K562 (cell line): ENCODE results near the gene SLC22A23. TPM values are rescaled to one million over a fixed set of nuclear protein-coding genes. Genes with fewer than 3 reads are reported as not detected.

ENCODE experiments used
- ATAC-seq: fragments of 200-7000 bp; cut with Tn5 transposase; 3 replicates; pipeline ENCODE4 v1.9.1; 2020; ENCODE audit warnings: moderate library complexity
- BruUV-seq: library from RNA; stranded (reverse); fragments of 400-500 nt; replicated peaks from 2 replicates; lab custom pipeline; 2021; lab: Mats Ljungman, UMichigan
- CTCF ChIA-PET: fragments of 300-600 bp; formaldehyde crosslinking; extraction: SDS; loops from one replicate; lab custom pipeline; 2021; ENCODE audit warnings: low intra/inter-chr PET ratio; lab: Yijun Ruan, JAX
- POLR2A ChIA-PET: fragments of 300-600, 350-650 bp; sonication (Branson Sonifier 250); formaldehyde crosslinking; extraction: SDS; loops from one replicate; lab custom pipeline; 2021; ENCODE audit warnings: antibody characterized with exemption, inconsistent platforms; lab: Yijun Ruan, JAX
- DNase-seq, 4 experiments: peaks; one replicate each; pipeline versions ENCODE4 v3.0.0 to v3.0.0-alpha.2; 2011 to 2018; ENCODE audit warnings: low spot score in 3 of 4, mixed read lengths in 3 of 4; ENCODE audit errors: extremely low read depth in 1 of 4
- FAIRE-seq: peaks from 2 replicates; lab custom pipeline; 2011; peaks lifted over from hg19 to GRCh38; lab: Jason Lieb, UNC
- H2AFZ ChIP-seq: 2 replicates; pipeline ENCODE4 v1.6.0; 2011; ENCODE audit warnings: low read depth, low read length, control low read depth, inconsistent platforms
- H3K27ac ChIP-seq: fragments of 200-600 bp; 3 replicates; pipeline ENCODE4 v1.8.0; 2011; ENCODE audit warnings: low read depth, mild to moderate bottlenecking, control low read depth, inconsistent platforms, low read length, moderate library complexity, mixed read lengths; ENCODE audit errors: extremely low read depth
- H3K27me3 ChIP-seq, 2 experiments: fragments of 300-600 bp in 1 of 2; 2 replicates in 1 of 2; 3 replicates in 1 of 2; pipeline versions ENCODE4 v1.6.0 to v1.8.0; 2011; ENCODE audit warnings: inconsistent platforms in 2 of 2, low read length in 2 of 2, mild to moderate bottlenecking in 1 of 2, mixed read lengths in 1 of 2, moderate library complexity in 1 of 2; ENCODE audit not compliant: control insufficient read depth in 2 of 2, insufficient read depth in 2 of 2
- H3K36me3 ChIP-seq: fragments of 300-600 bp; 3 replicates; pipeline ENCODE4 v1.8.0; 2011; ENCODE audit warnings: mild to moderate bottlenecking, low read length, inconsistent platforms; ENCODE audit not compliant: control insufficient read depth, insufficient read depth
- H3K4me1 ChIP-seq, 2 experiments: fragments of 200-600 bp in 1 of 2; replicated peaks in 1 of 2; 2 replicates in 1 of 2; 3 replicates in 1 of 2; pipeline versions ENCODE4 v1.5.1 to v1.8.0; 2011; ENCODE audit warnings: inconsistent platforms in 2 of 2, low read length in 2 of 2, mild to moderate bottlenecking in 1 of 2, mixed read lengths in 1 of 2, moderate library complexity in 1 of 2; ENCODE audit not compliant: control insufficient read depth in 2 of 2, insufficient read depth in 2 of 2
- H3K4me2 ChIP-seq: 2 replicates; pipeline ENCODE4 v1.6.1; 2011; ENCODE audit warnings: low read length, control low read depth, inconsistent platforms, mixed read lengths; ENCODE audit not compliant: insufficient read depth
- H3K4me3 ChIP-seq: fragments of 200-600 bp; sonication (generic), shearing (Covaris generic); 2 replicates; pipeline ENCODE4 v1.5.1; 2016; ENCODE audit warnings: control low read depth, inconsistent platforms
- H3K79me2 ChIP-seq: fragments of 200-600 bp; 3 replicates; pipeline ENCODE4 v1.8.0; 2011; ENCODE audit warnings: low read length, inconsistent platforms; ENCODE audit not compliant: control insufficient read depth, insufficient read depth
- H3K9ac ChIP-seq, 2 experiments: 2 replicates each; pipeline versions ENCODE4 v1.6.0 to v1.6.1; 2011; ENCODE audit warnings: low read depth in 2 of 2, low read length in 2 of 2, control low read depth in 1 of 2, inconsistent platforms in 1 of 2, mild to moderate bottlenecking in 1 of 2, mixed read lengths in 1 of 2; ENCODE audit not compliant: insufficient read depth in 1 of 2
- H3K9me1 ChIP-seq: one replicate; pipeline ENCODE4 v1.6.0; 2011; ENCODE audit warnings: inconsistent platforms, mild to moderate bottlenecking, low read length, moderate library complexity; ENCODE audit not compliant: control insufficient read depth, insufficient read depth
- H3K9me3 ChIP-seq: replicated peaks from 2 replicates; pipeline ENCODE4 v1.5.1; 2011; ENCODE audit warnings: low read depth, low read length, inconsistent platforms; ENCODE audit not compliant: control insufficient read depth, insufficient read depth
- H4K20me1 ChIP-seq: replicated peaks from 2 replicates; pipeline ENCODE4 v1.6.1; 2011; ENCODE audit warnings: low read length, inconsistent platforms, mixed read lengths; ENCODE audit not compliant: control insufficient read depth, insufficient read depth
- CAMTA2 ChIP-seq: fragments of 250-450 bp; sonication (Bioruptor Pico); conservative IDR thresholded peaks from 2 replicates; pipeline ENCODE4 v1.5.1; 2022
- RUNX1 ChIP-seq: sonication (generic); IDR thresholded peaks from 2 replicates; pipeline ENCODE4 v1.6.1; 2016; ENCODE audit warnings: antibody characterized with exemption, low read depth
- TFAP4 ChIP-seq: sonication (generic); formaldehyde crosslinking; IDR thresholded peaks from 2 replicates; pipeline ENCODE4 v1.8.0; 2022; ENCODE audit warnings: missing genetic modification reagents, mild to moderate bottlenecking, moderate library complexity, borderline replicate concordance
- ZNF586 ChIP-seq: fragments of 450-650 bp; formaldehyde crosslinking; conservative IDR thresholded peaks from 2 replicates; pipeline ENCODE4 v1.4.0; 2020; ENCODE audit warnings: mild to moderate bottlenecking, moderate library complexity
- WGBS: fragments of 100-300 bp; shearing (Covaris generic); methylation state at CpG from one replicate; pipeline ENCODE4 v1.1.6; 2016; ENCODE audit warnings: low coverage, mixed read lengths; ENCODE audit not compliant: insufficient coverage; ENCODE audit errors: missing lambda C conversion rate; 5-methylcytosine and 5-hydroxymethylcytosine counted together
- in situ Hi-C: fragments of 300-500 bp; cut with MboI; formaldehyde crosslinking; loops from 4 replicates; pipeline ENCODE4 v1.15.0; 2018; ENCODE audit warnings: inconsistent platforms, mixed read lengths
- intact Hi-C: fragments of 100-400 bp; cut with micrococcal nuclease; formaldehyde crosslinking; loops from 2 replicates; pipeline ENCODE4 v1.14.2; 2022
- polyA plus RNA-seq, 8 experiments: library from polyadenylated mRNA; depleted of rRNA in 4 of 8; stranded (reverse) in 5 of 8; unstranded in 3 of 8; fragments of >200 nt; fragmentation: Nextera tagmentation in 2 of 8; fragmentation: Illumina TruSeq in 1 of 8; extraction: Ambion mirVana in 2 of 8; extraction: Trizol in 1 of 8; gene quantifications; 2 replicates each; pipeline versions ENCODE4 v1.2.1 to v1.2.3, GENCODE V29; 2011 to 2014; ENCODE audit warnings: inconsistent platforms in 1 of 8, missing spikeins in 1 of 8
- total RNA-seq, 7 experiments: library from RNA; depleted of rRNA in 6 of 7; stranded (reverse); fragments of >200 nt in 6 of 7; fragmentation: Illumina TruSeq in 2 of 7; extraction: Trizol in 2 of 7; gene quantifications; 2 replicates each; pipeline versions ENCODE4 v1.2.1 to v1.2.3, GENCODE V29; 2011 to 2021; ENCODE audit warnings: low replicate concordance in 1 of 7

Gene SLC22A23
- total and polyA plus RNA-seq, 9 of the 15 experiments (the other 6 are each of a cell fraction or from before 2014, with no cell fraction given): 0.30 to 8.7 (median 2.5) TPM

GRCh38 chr6:3249821-3250220 is 207.0 kb downstream of the SLC22A23 start:
- in situ Hi-C loops: loop anchor here (5.0 to 10.0 kb wide), 3 partner anchors 98 to 255 kb away; partner anchors contain the start of gene NQO2
- Histone ChIP-seq H3K79me2 (no peaks in the 10 kb centered on the region), H3K9me1 (no peaks in the 10 kb centered on the region), H3K9me3 (no peaks in the 10 kb centered on the region), H3K9ac (no peak overlapping the region), H3K36me3 (no peaks in the 10 kb centered on the region), H3K4me2 (no peak overlapping the region), H3K27ac (no peak overlapping the region), H3K27me3 (peaks cover 0 to 5% of the 10 kb centered on the region in 2 experiments; a peak in 1 of 5 replicates), H3K4me3 (no peak overlapping the region), H2AFZ (no peak overlapping the region), H3K4me1 (peaks cover 25 to 33% of the 10 kb centered on the region in 2 experiments), H4K20me1 (no peaks in the 10 kb centered on the region)
- TF ChIP-seq TFAP4: no peak
- no peak for TF ChIP-seq ZNF586 (CRISPR knock-in tag)
- no peak for TF ChIP-seq RUNX1
- no peak for TF ChIP-seq CAMTA2 (CRISPR knock-in tag)
- POLR2A ChIA-PET: interaction anchor here (0.8 to 2.2 kb wide), 4 partner anchors 9 to 347 kb away, joined by 3 to 6 read pairs (median 4); partner anchors contain the start of gene SERPINB9
- intact Hi-C loops: loop anchor here (2.0 to 10.0 kb wide), 5 partner anchors 43 to 255 kb away; partner anchors contain the start of genes NQO2 and RIPK1
- WGBS: 63% methylated on average over 3 of the region's 3 CpGs
- BruUV-seq: no TSS peak
- DNase-seq (no peak), ATAC-seq (no peak), FAIRE-seq (no peak)
- CTCF ChIA-PET: no interaction called here
